GM19035 (cell line): ENCODE data around the gene CYP39A1.

ENCODE experiments used
- ATAC-seq: cut with Tn5 transposase; IDR thresholded peaks from one replicate; pipeline ENCODE4 v1.9.1; 2021; ENCODE audit not compliant: unreplicated experiment

The CYP39A1 gene

DNA sequence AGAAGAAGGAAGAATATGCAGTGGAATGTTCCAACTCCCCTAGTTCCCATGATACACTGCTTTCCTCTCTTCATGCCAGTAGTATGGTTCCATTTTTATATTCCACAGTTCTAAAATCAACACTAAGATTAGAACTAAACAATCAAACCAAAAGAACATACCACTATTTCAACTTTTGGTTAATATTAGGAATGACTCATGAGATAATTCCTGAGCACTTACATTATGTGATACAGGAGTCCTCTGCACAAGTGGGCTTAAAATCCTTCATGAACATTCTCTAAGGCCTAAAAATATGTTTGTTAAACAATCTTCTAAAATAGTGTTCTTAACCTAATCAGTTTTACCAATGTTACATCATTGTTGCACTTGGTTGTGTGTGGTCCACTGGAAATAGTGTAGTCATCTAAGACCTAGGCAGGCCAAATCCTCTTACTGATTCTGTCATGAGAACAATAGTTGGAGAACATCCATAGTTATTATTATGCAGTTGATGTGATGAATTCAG lies 131.1 kb downstream of the CYP39A1 start:
- ATAC-seq: no peak

DNA sequence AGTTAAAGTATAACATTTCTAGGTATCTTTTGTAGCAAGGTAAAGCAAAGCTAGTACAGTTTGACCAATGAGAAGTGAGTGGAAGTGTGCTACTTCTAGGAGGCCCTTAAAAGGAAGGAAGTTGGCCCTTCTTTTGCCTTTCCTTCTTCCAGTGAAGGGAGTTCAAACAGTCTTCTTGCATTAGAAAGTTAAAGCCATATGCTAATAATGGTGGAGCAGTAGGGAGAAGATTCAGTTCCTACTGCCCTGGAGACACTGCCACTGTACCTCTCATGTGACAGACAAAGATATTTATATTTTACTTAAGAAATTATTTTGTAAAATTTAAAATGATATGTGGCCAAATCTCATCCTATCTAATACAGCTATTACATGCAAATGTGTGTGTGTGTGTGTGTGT lies 135.4 kb downstream of the CYP39A1 start:
- no peak for ATAC-seq

DNA sequence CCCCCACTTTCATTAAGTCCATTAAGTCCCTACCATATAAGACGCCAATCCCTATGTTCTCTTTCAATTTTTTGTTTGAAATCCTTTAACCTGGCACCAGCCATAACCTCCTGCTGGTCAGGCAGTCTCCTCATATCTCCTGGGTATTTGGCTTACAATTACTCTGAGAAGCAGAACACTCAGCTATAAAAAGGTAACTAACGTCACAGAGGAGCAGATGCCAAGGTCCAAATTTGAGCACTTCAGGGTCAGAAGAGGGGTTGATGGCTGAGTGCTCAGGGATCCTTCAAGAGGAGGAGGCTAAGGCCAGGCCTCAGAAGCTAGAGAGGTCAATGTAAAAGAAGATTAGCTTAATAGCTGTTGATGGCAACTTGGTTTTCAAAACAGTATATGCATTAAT lies 139.1 kb downstream of the CYP39A1 start:
- ATAC-seq: no peak

DNA sequence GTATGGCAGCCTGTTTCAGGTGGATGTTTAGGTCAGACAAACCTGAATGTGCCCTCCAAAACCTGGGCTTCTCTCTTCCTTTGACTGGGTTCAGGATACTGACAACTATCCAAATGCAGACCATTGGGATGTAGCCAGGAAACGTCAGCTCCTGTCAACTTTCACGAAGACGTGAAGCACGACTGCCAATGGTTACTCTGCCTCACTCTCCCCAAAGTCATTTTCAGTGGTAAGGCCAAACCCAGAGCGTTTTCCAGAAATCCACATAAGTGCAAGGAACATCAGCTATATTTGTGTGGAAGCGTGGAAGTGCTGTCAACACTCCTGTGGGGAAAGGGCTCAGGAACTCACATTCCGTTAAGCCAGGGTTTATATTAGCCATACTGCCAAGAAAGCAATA lies 141.3 kb downstream of the CYP39A1 start:
- ATAC-seq: no peak

DNA sequence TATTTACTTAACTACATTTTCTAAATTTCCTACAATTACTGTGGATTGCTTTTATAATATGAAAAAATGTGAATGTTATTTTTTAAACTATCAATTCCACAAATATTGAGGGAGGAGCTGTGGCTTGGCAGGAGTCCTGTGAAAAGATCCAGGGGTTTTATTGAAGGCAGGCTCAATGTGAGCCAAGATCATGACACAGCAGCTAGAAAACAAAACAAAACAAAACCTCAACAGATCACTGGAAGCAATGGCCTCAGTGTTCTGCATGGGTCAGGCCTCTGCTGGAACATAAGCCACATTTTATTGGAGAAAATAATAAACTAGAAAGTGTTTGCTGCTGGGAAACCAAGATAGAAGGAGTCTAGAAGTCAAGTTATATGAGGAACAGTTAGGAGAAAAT lies 142.0 kb downstream of the CYP39A1 start:
- ATAC-seq: no peak

DNA sequence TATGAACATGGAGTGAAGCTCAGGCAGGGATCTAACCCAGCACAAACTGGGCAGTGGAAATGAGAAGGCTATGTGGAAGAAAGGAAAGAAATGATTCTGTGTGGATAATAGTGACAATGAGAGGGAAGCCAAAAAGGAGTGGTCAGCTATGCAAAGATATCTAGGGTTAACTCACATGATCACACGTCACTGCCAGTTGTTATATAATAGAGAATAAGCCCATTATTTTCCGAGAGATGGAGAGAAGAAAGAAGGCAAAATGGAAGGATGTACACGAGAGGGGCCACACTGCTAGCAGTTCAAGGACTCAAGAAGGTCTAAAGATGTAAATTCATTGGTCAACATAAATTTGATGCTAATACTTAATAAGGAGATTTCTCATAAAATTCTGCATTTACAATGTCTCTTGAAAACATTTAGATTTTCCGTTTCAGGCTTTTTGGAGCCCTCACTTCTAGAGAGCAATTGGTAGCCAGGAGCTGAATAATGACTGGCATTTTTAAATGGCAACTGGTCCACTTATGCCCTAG lies 142.6 kb downstream of the CYP39A1 start:
- ATAC-seq: no peak

DNA sequence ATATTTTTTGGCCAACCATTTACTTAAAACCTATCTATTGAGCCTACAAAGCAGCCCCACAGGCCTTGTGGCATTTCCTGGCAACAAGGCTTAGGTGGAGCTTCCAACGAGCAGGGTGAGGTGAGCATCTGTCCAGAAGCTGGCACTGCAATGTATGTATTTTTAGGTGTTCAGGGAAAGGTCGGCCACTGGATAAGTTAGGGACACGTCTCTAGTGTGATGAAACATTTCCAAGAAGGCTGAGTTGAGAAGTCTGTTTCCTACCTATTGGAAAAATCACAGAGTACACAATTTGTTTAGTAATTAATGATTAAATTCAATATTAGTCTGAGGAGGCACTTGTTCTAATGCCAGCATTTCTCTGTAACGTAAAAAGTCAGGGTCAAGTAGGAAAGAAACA lies 143.6 kb downstream of the CYP39A1 start:
- no peak for ATAC-seq

DNA sequence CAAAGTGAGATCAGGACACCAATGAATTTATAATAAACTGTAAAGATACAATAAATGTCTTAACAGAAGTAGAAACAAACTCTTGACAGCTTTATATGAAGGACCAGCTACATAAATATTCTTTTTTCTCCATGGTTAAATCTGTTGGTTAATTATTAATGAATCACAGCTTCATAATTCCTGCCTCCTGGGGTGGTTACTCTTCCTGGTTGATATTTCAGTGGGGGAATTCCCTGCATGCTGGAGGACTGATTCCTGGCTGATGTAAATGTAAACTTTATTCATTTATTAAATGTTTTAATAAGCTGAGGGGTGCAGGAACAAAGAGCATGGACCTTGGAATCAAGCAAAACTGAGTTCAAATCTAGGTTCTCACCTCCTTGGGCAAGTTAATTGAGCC lies 145.2 kb downstream of the CYP39A1 start:
- no peak for ATAC-seq

DNA sequence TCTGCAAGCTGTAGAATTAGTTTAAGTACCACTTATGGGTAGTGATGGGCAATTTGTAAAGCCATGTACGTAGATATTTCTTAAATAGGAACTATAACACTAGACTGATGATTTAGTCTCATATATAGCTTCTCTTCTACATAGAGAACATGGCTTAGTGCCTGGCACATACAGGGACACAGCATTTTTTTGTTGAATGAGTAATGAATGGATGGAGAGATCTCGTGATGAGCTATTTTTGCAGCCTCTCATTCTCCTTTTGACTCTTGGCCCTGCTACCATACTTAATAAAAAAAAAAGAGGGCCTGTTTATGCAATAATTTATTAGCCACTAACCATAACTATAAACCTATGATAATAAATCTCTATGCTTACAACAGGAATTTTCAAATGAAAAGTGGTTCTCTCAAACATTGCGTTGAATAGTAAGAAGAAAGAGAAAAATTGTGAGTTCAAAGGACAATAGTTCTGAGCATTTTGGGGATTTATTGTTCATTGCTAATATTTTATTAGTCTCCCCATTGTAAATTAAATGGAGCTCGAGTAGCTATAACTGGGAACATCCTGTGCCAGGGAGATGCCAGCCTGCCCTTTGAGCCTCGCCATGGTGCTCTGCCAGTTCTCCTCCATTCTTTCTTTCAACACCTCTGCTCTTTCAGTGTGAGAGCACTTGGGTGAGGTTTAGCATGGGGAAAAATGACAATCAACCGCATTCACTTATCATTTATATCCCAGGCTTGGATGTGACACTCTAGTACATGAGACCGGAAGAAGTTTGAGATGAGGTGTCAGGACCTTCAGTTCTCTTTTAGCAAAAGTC lies 146.7 kb downstream of the CYP39A1 start:
- no peak for ATAC-seq

DNA sequence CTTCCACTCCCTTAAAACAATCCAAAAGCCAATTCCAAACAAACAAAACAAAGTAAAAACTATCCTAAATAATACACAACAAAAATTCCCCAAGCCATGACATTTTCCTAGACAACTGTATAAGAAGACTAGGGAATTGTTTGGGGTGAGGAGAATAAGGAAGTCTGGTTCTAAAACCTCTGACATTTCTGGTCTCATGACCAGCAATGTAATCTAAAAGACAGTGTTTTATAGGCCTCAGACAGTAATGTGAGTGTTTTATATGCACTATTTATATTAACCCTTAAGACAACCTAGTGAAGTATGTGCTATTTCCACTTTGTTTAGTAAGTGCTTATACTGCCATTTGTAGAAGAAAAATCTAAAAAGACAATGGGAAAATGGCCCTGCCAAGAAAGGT lies 148.4 kb downstream of the CYP39A1 start:
- no peak for ATAC-seq

DNA sequence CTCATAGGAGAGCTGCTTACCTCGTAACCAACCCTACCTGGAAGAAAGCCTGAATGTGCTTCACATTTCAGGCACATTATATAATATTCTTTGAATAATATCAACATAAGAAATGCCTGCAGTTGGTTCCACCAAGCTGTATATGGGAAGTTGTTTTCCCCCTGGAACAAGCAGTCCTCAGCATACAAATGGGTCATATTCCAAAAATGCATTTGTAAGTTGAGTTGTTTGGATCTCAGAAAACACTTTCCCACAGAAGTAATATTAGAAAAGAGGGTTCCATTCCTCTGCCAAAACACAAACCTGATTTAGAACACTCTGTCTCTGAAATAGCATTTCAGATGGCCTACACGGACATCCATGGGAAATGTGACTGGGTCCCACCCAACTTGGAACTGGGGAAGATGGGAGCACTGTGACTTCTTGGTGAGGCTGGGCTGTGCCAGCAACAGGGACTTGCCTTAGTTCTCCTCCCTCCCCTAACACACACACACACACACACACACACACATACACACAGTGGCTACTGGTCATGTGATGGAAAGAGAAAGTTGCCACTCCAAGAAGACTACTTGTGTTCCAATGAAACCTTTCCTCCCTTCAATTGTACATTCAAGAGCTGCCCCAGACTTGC lies 150.0 kb downstream of the CYP39A1 start:
- no peak for ATAC-seq

DNA sequence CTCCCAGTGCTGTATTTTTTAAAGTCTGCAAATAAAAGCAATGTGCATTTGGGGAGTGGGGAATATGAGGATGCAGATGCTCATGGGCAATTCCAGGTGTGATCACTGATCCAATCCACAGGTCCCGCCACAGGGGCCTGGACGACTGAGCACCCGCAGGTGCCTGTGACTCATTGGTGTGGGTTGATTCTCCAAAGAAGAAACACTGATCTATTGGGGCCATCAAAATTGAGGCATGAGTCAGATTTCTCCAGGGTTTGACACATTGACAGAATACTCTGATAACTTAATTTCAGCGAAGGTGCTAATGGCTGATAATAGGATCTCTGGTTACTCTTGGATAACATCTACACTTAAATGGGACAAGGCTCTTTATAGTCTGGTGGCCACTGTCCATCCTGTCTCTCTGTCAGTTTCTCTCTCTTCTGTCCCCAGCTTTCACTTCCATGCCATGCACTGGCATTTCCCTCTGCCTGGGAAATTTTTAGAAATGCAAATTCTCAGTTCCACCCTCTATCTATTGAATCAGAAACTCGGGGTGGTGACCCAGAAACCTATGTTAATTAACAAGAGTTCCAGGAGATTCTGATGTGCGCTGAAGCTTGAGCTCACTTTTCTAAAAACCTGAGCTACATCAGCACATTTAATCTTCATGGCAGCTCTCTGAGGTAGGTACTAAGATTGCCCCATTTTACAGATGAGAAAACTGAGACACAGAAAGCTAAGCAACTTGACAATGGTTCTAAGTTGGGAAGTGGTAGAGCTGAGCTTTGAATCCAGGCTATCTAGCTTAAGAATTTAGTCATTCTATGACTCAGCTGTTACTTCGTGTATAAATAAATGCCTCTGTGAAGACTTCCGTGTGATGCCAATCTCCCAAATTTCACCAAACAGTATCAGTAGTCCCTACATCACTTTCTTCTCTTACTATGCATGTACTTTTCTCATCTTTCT lies 151.2 kb downstream of the CYP39A1 start:
- ATAC-seq: no peak

DNA sequence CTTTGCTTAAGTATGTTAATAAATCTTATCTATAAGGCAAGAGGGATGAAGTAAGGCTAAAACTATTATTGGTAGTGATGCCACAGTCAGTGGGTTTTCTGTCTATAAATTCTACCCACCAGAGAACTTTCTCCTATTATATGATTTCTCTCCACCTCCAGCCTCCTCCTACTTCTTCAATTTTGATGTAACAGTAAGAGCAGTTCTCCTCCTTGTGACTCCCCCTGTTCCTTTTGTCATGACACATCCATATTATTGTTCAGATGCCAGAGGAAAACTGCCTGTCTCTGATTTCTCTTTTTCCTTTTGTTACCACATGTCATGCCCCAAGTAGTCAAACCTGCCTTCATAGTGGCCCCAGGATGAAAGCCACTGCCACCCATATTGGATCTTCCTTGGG lies 152.2 kb downstream of the CYP39A1 start:
- ATAC-seq: no peak
